GM23338 (cell line): Measurements from ENCODE around the gene TUBB2A. TPM values are rescaled to one million over a fixed set of nuclear protein-coding genes. Genes with fewer than 3 reads are reported as not detected.

Experiments
- ATAC-seq: fragments of 200-7000 bp; cut with Tn5 transposase; 3 replicates; pipeline ENCODE4 v1.9.1; 2020
- DNase-seq: peaks from one replicate; pipeline ENCODE4 v3.0.0-alpha.2; 2015; ENCODE audit warnings: low spot score
- H2AFZ ChIP-seq: fragments of 200-600 bp; sonication (generic); 2 replicates; pipeline ENCODE4 v1.8.0; 2016; ENCODE audit warnings: antibody characterized with exemption, mild to moderate bottlenecking, moderate library complexity
- H3F3A ChIP-seq: fragments of 200-600 bp; sonication (generic); replicated peaks from 2 replicates; pipeline ENCODE4 v1.8.0; 2017; ENCODE audit warnings: antibody characterized with exemption, mixed run types, low read depth
- H3K27ac ChIP-seq: fragments of 200-600 bp; sonication (generic); 2 replicates; pipeline ENCODE4 v1.6.1; 2016; ENCODE audit warnings: low read depth
- H3K27me3 ChIP-seq: fragments of 200-600 bp; sonication (generic); 2 replicates; pipeline ENCODE4 v1.8.0; 2016; ENCODE audit warnings: mild to moderate bottlenecking, mixed run types, moderate library complexity; ENCODE audit not compliant: insufficient read depth
- H3K36me3 ChIP-seq: fragments of 200-600 bp; sonication (generic); 2 replicates; pipeline ENCODE4 v1.8.0; 2016; ENCODE audit warnings: mild to moderate bottlenecking; ENCODE audit not compliant: insufficient read depth
- H3K4me1 ChIP-seq: fragments of 200-600 bp; sonication (generic); 2 replicates; pipeline ENCODE4 v1.8.0; 2016; ENCODE audit warnings: mild to moderate bottlenecking, moderate library complexity; ENCODE audit not compliant: insufficient read depth
- H3K4me2 ChIP-seq: fragments of 200-600 bp; sonication (generic); 2 replicates; pipeline ENCODE4 v1.7.1; 2017; ENCODE audit warnings: mixed run types
- H3K4me3 ChIP-seq: fragments of 200-600 bp; sonication (generic); 2 replicates; pipeline ENCODE4 v1.6.1; 2016; ENCODE audit warnings: mixed run types
- H3K79me2 ChIP-seq: fragments of 200-600 bp; sonication (generic); replicated peaks from 2 replicates; pipeline ENCODE4 v1.8.0; 2017; ENCODE audit warnings: mild to moderate bottlenecking; ENCODE audit not compliant: insufficient read depth
- H3K9me2 ChIP-seq: fragments of 200-600 bp; sonication (generic); 2 replicates; pipeline ENCODE4 v1.8.0; 2017; ENCODE audit not compliant: insufficient read depth
- H4K20me1 ChIP-seq: fragments of 200-600 bp; sonication (generic); replicated peaks from 2 replicates; pipeline ENCODE4 v1.8.0; 2017; ENCODE audit warnings: mild to moderate bottlenecking; ENCODE audit not compliant: insufficient read depth
- H3K27ac Mint-ChIP-seq: 2 replicates; pipeline ENCODE4 v1.8.0; 2020; ENCODE audit warnings: inconsistent platforms, mild to moderate bottlenecking, moderate library complexity, mixed read lengths
- H3K27me3 Mint-ChIP-seq: 3 replicates; pipeline ENCODE4 v1.8.0; 2022; ENCODE audit warnings: low read depth, mild to moderate bottlenecking, moderate library complexity, mixed read lengths, inconsistent platforms; ENCODE audit not compliant: insufficient read depth, poor library complexity
- H3K36me3 Mint-ChIP-seq: 3 replicates; pipeline ENCODE4 v1.8.0; 2021; ENCODE audit warnings: low read depth, mild to moderate bottlenecking, inconsistent platforms, moderate library complexity, mixed read lengths
- H3K4me1 Mint-ChIP-seq: 3 replicates; pipeline ENCODE4 v1.8.0; 2020; ENCODE audit warnings: mild to moderate bottlenecking, inconsistent platforms, mixed read lengths
- H3K4me3 Mint-ChIP-seq: 3 replicates; pipeline ENCODE4 v1.8.0; 2021; ENCODE audit warnings: moderate library complexity, mild to moderate bottlenecking, inconsistent platforms, mixed read lengths
- H3K9me3 Mint-ChIP-seq: 3 replicates; pipeline ENCODE4 v1.8.0; 2020; ENCODE audit warnings: moderate library complexity, mild to moderate bottlenecking, inconsistent platforms, mixed read lengths
- CREB1 ChIP-seq: fragments of 250-450 bp; sonication (Bioruptor Pico); IDR thresholded peaks from 2 replicates; pipeline ENCODE4 v1.5.0; 2020; ENCODE audit warnings: low read depth, mild to moderate bottlenecking, moderate library complexity
- EZH2 ChIP-seq: fragments of 200-600 bp; sonication (generic); IDR thresholded peaks from one replicate; pipeline ENCODE4 v1.8.0; 2017; ENCODE audit warnings: antibody characterized with exemption, mild to moderate bottlenecking, low read depth; ENCODE audit not compliant: unreplicated experiment
- NANOG ChIP-seq: IDR thresholded peaks from 2 replicates; pipeline ENCODE4 v1.6.1; 2016; ENCODE audit warnings: antibody characterized with exemption, borderline replicate concordance
- STAT1 ChIP-seq: IDR thresholded peaks from one replicate; pipeline ENCODE4 v1.6.1; 2016; ENCODE audit warnings: antibody characterized with exemption; ENCODE audit not compliant: unreplicated experiment
- ZNF114 ChIP-seq: fragments of 250-450 bp; sonication (Bioruptor Pico); IDR thresholded peaks from 2 replicates; pipeline ENCODE4 v1.5.0; 2020; ENCODE audit warnings: mild to moderate bottlenecking, moderate library complexity
- polyA plus RNA-seq: library from polyadenylated mRNA; unstranded; fragments of >200 nt; fragmentation: Nextera tagmentation; extraction: Ambion mirVana; gene quantifications from 2 replicates; pipeline ENCODE4 v1.2.1, GENCODE V29; 2016
- total RNA-seq: library from RNA; depleted of rRNA; stranded (reverse); fragments of >200 nt; shearing (Covaris generic); gene quantifications from 2 replicates; pipeline ENCODE4 v1.2.3, GENCODE V29; 2014
- TF ChIP-seq, protein P1 (sequence below): fragments of 250-450 bp; sonication (Bioruptor Pico); IDR thresholded peaks from 2 replicates; pipeline ENCODE4 v1.5.0; 2020; ENCODE audit warnings: mild to moderate bottlenecking, moderate library complexity
- TF ChIP-seq, protein P2 (sequence below), 2 experiments: fragments of 200-600 bp in 1 of 2; sonication (generic) in 1 of 2; conservative IDR thresholded peaks; 2 replicates each; pipeline versions ENCODE4 v1.5.1 to v1.6.1; 2016 to 2017; ENCODE audit warnings: antibody characterized with exemption in 2 of 2, low read depth in 2 of 2, mild to moderate bottlenecking in 2 of 2, moderate library complexity in 1 of 2

Gene TUBB2A
- total and polyA plus RNA-seq, 2 experiments from 2014 or later, result 305 to 376 TPM

DNA sequence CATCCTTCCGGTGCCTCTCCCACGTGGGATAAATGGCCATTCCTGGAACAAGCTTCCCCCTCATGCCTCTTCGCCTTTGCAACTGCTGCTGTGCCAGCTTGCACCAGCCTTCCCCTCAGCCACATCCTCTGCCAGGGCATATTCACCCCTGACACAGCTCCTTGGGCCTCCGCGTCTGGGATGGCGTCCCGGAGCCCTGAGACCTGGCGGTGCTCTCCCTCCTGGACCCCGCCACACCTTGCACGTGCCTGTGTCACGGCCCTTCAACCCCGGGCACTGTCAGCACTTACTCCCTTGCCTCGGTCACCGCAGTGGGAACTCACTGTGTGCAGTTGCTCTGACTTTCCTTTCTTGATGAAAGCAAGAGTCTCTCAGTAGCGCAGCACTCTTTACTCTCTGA lies 25.6 kb downstream of the TUBB2A start (continued):
- TF ChIP-seq, protein P1, sequence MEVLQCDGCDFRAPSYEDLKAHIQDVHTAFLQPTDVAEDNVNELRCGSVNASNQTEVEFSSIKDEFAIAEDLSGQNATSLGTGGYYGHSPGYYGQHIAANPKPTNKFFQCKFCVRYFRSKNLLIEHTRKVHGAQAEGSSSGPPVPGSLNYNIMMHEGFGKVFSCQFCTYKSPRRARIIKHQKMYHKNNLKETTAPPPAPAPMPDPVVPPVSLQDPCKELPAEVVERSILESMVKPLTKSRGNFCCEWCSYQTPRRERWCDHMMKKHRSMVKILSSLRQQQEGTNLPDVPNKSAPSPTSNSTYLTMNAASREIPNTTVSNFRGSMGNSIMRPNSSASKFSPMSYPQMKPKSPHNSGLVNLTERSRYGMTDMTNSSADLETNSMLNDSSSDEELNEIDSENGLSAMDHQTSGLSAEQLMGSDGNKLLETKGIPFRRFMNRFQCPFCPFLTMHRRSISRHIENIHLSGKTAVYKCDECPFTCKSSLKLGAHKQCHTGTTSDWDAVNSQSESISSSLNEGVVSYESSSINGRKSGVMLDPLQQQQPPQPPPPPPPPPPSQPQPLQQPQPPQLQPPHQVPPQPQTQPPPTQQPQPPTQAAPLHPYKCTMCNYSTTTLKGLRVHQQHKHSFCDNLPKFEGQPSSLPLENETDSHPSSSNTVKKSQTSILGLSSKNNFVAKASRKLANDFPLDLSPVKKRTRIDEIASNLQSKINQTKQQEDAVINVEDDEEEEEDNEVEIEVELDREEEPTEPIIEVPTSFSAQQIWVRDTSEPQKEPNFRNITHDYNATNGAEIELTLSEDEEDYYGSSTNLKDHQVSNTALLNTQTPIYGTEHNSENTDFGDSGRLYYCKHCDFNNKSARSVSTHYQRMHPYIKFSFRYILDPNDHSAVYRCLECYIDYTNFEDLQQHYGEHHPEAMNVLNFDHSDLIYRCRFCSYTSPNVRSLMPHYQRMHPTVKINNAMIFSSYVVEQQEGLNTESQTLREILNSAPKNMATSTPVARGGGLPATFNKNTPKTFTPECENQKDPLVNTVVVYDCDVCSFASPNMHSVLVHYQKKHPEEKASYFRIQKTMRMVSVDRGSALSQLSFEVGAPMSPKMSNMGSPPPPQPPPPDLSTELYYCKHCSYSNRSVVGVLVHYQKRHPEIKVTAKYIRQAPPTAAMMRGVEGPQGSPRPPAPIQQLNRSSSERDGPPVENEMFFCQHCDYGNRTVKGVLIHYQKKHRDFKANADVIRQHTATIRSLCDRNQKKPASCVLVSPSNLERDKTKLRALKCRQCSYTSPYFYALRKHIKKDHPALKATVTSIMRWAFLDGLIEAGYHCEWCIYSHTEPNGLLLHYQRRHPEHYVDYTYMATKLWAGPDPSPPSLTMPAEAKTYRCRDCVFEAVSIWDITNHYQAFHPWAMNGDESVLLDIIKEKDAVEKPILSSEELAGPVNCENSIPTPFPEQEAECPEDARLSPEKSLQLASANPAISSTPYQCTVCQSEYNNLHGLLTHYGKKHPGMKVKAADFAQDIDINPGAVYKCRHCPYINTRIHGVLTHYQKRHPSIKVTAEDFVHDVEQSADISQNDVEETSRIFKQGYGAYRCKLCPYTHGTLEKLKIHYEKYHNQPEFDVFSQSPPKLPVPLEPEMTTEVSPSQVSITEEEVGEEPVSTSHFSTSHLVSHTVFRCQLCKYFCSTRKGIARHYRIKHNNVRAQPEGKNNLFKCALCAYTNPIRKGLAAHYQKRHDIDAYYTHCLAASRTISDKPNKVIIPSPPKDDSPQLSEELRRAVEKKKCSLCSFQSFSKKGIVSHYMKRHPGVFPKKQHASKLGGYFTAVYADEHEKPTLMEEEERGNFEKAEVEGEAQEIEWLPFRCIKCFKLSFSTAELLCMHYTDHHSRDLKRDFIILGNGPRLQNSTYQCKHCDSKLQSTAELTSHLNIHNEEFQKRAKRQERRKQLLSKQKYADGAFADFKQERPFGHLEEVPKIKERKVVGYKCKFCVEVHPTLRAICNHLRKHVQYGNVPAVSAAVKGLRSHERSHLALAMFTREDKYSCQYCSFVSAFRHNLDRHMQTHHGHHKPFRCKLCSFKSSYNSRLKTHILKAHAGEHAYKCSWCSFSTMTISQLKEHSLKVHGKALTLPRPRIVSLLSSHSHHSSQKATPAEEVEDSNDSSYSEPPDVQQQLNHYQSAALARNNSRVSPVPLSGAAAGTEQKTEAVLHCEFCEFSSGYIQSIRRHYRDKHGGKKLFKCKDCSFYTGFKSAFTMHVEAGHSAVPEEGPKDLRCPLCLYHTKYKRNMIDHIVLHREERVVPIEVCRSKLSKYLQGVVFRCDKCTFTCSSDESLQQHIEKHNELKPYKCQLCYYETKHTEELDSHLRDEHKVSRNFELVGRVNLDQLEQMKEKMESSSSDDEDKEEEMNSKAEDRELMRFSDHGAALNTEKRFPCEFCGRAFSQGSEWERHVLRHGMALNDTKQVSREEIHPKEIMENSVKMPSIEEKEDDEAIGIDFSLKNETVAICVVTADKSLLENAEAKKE (CRISPR knock-in tag), result no peak

DNA sequence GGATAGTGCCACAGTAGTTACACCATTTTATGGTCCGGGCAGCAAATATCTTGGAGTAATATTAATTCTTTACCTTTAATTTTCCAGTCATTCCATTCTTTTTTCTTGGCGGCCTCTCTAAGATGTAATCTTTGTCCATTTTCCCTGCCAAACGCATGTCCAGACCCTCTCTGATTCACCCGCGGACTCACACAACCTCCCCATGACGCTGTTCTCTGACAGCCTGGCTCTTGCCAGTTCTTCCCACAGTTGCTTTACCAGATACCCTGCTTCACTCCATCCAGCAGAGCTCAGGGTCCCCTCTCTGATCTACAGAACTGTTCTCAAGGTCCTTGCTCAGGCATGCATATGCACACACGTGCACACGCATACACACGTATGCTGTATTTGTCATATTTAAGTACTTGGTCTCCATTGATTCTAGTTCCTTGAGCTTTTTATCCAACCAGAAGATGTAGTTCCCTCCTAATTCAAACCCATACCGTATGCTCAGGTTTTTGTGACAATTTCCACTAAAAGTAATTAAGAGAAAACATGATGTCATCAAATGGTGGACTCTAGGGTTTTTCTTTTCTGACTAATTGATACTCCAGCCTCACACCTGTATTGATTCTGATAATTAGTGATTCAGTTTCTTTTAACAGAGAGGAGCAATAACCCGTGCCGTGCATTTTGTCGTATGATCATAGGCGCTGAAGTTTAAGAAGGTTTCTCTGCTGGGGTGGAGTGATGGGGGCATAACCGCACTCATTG lies 28.8 kb downstream of the TUBB2A start:
- H3K9me2 ChIP-seq, result no peaks in the 10 kb centered on the region
- Mint-ChIP-seq H3K27ac (no peak overlapping the region), H3K27me3 (peaks cover 1% of the 10 kb centered on the region), H3K4me3 (no peak overlapping the region), H3K36me3 (peaks cover 63% of the 10 kb centered on the region), H3K4me1 (peaks cover 6% of the 10 kb centered on the region), H3K9me3 (no peaks in the 10 kb centered on the region)
- H3K79me2 ChIP-seq, result no peaks in the 10 kb centered on the region
- H3K4me3 ChIP-seq, result no peak overlapping the region
- ATAC-seq (no peak), DNase-seq (no peak)
- H4K20me1 ChIP-seq, result no peaks in the 10 kb centered on the region
- H3K27me3 ChIP-seq, result no peaks in the 10 kb centered on the region
- H2AFZ ChIP-seq, result no peak overlapping the region
- H3K4me2 ChIP-seq, result no peak overlapping the region
- peaks cover 15% of the 10 kb centered on the region for H3K36me3 ChIP-seq
- no peak overlapping the region for H3K27ac ChIP-seq
- 0 out of 2 replicates have a peak, but pooled peaks cover 4% of the 10 kb centered on the region for H3F3A ChIP-seq
- peaks cover 7% of the 10 kb centered on the region for H3K4me1 ChIP-seq
- TF ChIP-seq EZH2, result no peak
- no peak for TF ChIP-seq ZNF114
- TF ChIP-seq, protein P2, sequence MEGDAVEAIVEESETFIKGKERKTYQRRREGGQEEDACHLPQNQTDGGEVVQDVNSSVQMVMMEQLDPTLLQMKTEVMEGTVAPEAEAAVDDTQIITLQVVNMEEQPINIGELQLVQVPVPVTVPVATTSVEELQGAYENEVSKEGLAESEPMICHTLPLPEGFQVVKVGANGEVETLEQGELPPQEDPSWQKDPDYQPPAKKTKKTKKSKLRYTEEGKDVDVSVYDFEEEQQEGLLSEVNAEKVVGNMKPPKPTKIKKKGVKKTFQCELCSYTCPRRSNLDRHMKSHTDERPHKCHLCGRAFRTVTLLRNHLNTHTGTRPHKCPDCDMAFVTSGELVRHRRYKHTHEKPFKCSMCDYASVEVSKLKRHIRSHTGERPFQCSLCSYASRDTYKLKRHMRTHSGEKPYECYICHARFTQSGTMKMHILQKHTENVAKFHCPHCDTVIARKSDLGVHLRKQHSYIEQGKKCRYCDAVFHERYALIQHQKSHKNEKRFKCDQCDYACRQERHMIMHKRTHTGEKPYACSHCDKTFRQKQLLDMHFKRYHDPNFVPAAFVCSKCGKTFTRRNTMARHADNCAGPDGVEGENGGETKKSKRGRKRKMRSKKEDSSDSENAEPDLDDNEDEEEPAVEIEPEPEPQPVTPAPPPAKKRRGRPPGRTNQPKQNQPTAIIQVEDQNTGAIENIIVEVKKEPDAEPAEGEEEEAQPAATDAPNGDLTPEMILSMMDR (conservative IDR thresholded peaks at IDR 0.05; ENCODE audit: low read depth in 2 of 2), result no peak
- TF ChIP-seq, protein P1 (CRISPR knock-in tag), result no peak
- TF ChIP-seq STAT1, result no peak
- no peak for TF ChIP-seq NANOG
- TF ChIP-seq CREB1 (CRISPR knock-in tag), result no peak
